Epithelial cell of esophagus (primary cell): ENCODE data around the gene CCDC116.
"Not testable (repeated sequence)": the region's sequence is repeated elsewhere in the genome, so short reads cannot be mapped to it uniquely, and the experiment has no call there.

Experiments
- DNase-seq: peaks from one replicate; pipeline ENCODE4 v3.0.0; 2010; ENCODE audit warnings: low read depth
- H3K4me3 ChIP-seq: 2 replicates; pipeline ENCODE4 v1.5.1; 2011; ENCODE audit warnings: mild to moderate bottlenecking, low read length, control low read depth
- TF ChIP-seq, protein P1 (sequence below): IDR thresholded peaks from 2 replicates; pipeline ENCODE4 v1.5.1; 2011; ENCODE audit warnings: low read depth, mild to moderate bottlenecking, low read length, control low read depth, inconsistent platforms; ENCODE audit not compliant: insufficient read depth; ENCODE audit errors: missing control alignments

Gene CCDC116

DNA sequence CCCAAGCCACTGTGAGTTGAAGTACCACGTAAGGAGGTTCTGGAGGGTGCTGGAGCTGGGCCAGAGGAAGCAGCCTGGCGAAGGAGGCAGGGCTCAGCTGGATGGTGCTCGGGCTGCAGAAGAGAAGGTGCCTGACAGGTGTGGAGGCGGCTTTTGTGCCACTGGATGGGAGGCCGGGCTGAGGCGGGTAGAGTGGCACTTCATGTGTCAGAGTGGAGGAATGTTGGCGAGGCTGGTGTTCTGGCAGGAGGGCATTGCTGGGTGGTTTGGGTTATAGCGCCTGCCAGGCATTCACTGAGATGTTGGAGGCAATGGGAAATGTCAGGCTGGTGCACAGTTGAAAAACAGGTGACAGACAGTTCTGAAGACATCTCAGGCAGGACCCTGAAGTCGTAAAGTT is 40.9 kb upstream of the CCDC116 start:
- TF ChIP-seq, protein P1, sequence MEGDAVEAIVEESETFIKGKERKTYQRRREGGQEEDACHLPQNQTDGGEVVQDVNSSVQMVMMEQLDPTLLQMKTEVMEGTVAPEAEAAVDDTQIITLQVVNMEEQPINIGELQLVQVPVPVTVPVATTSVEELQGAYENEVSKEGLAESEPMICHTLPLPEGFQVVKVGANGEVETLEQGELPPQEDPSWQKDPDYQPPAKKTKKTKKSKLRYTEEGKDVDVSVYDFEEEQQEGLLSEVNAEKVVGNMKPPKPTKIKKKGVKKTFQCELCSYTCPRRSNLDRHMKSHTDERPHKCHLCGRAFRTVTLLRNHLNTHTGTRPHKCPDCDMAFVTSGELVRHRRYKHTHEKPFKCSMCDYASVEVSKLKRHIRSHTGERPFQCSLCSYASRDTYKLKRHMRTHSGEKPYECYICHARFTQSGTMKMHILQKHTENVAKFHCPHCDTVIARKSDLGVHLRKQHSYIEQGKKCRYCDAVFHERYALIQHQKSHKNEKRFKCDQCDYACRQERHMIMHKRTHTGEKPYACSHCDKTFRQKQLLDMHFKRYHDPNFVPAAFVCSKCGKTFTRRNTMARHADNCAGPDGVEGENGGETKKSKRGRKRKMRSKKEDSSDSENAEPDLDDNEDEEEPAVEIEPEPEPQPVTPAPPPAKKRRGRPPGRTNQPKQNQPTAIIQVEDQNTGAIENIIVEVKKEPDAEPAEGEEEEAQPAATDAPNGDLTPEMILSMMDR, result no peak
- peak; percentile 40 for DNase-seq
- no peak overlapping the region for H3K4me3 ChIP-seq

DNA sequence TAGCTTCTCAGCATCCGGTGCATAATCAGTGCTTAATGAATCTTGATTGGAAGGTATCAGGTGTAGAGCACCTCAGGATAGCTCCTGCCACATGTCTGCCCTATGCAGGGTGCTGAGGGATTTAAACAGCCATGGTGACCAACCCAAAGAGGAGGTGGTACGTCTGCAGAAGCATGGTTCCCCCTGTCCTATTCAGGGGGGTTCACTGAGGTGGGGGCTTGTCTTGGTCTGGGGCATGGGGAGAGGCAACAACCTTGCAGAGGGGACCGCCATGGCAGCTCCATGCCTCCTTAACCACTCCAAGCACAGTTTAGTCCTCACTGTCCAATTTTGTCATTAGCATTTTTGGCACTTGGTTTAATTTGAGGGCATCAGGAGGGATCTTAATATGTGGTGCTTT is 40.1 kb upstream of the CCDC116 start:
- TF ChIP-seq, protein P1, result no peak

DNA sequence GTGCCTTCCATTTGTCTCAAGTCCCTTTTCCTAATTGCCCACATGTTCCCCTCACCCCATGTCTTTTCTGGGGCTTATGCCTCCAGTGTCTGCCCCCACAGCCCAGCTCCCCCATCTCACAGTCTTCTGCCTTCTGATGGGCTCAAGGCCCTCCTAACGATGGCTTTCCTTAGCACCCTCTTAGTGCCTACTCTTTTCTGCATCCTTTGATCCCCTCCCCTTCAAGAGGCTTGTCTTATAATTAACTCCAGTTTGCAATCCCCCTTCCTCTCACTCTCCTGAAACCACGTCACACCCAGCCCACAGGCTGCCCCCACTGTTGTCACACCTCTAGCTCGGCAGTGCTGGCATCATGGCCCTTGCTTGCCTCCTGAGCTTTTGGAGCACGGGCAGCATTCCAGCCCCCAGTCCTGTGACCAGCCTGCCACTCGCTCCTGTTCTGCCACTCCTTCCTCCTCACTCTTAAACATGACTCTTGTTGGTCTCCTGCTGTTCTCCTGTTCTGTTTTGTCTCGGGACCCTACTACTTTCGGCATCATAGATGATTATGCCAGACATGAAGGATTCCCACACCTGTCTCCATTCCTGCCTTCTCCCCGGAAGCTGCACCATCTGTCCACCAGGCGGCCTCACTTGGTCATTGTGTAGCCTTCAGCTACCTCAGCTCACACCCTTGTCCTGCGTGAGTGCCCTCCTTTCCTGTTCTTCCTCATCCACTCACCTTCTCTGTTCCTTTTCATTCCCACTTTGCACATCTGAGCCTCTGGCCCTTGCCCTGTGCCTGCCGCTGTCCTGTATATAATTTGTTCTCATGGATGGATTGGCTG is 38.9 kb upstream of the CCDC116 start:
- no peak overlapping the region for H3K4me3 ChIP-seq
- no peak for DNase-seq
- TF ChIP-seq, protein P1, result peak; percentile 40

More for the DNA sequence above, 40.1 kb upstream of the CCDC116 start:
- H3K4me3 ChIP-seq, result no peak overlapping the region
- no peak for DNase-seq

DNA sequence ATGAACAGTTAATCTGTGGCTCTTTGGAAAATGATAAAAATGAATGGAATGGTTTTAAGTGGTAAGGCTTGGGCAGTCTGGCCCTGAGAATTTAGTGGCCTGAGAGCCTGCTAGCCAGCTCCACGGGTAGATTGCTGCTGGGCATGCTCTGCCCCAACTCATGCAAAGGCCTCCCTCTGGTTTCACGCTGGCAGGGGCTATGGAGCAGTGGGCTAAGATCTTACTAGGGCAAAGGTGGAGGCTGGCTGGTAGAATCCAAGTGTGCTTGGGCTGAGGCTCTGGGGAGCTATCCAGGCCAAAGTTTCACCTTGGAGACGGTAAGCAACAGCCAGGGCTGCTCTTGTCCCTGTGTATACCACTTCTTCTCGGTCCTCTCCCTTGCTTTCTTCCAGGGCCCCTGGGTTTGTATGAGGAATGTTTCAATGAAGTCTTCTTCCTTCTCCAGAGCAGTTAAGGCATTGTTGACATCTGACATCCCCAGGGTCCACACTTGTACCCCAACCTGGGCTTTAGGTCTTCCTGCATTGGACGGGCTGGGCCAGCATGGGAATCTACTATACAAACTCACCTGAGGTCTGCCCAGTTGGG is 37.6 kb upstream of the CCDC116 start:
- TF ChIP-seq, protein P1, result no peak
- no peak for DNase-seq
- no peak overlapping the region for H3K4me3 ChIP-seq

DNA sequence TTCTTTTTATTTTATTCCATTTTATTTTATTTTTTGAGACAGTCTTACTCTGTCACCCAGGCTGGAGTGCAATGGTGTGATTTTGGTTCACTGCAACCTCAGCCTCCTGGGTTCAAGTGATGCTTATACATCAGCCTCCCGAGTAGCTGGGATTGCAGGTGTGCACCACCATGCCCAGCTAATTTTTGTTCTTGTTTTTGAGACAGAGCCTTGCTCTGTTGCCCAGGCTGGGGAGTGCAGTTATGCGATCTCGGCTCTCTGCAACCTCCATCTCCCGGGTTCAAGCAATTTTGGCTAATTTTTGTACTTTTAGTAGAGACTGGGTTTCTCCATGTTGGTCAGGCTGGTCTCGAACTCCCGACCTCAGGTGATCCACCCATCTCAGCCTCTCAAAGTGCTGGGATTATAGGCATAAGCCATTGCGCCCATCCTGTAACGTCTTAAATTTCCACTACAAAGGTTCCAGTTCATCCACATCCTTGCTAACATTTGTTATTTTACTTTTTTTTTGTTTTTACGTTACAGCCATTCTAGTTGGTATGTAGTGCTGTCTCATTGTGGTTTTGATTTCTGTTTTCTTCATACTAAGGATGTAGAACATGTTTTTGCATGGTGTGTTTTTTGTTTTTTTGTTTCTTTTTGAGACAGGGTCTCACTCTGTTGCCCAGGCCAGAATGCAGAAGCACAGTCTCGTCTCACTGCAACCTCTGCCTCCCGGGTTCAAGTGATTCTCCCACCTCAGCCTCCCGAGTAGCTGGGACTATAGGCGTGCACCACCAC is 36.0 kb upstream of the CCDC116 start:
- H3K4me3 ChIP-seq, DNase-seq: not testable (repeated sequence)

DNA sequence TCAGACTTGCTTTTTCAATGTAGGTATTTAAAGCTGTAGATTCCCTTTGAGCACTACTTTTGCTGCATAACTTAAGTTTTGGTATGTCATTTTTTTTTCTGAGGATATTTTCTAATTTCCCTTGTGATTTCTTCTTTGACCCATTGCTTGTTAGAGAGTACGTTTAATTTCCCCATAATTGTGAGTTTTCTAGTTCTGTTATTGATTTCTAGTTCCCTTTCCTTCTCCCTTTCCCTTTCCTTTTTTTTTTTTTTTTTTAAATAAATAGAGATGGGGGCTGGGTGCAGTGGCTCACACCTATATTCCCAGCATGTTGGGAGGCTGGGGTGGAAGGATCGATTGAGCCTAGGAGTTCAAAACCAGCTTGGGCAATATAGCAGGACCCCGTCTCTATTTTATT is 34.3 kb upstream of the CCDC116 start:
- H3K4me3 ChIP-seq, result no peak overlapping the region
- no peak for DNase-seq
- TF ChIP-seq, protein P1, result no peak
